ENCODE data around the gene TNFSF13B. TPM values are rescaled to one million over a fixed set of nuclear protein-coding genes. Genes with fewer than 3 reads are reported as not detected.

TNFSF13B gene
- total RNA-seq, result 0.92 TPM

GRCh38 chr13:108269601-108270328 lies at the start of gene TNFSF13B:
TNFSF13B (plus strand) TSS chr13:108269718; CDS start chr13:108269896, 178 bp downstream.

Small RNA genes within 50 kb of the gene (small RNA-seq; reads per million reads assigned to genes)
- gene RNA5SP39, result not detected

Other genes starting within 250 kb of the TNFSF13B start
- 39.9 TPM for gene LIG4, start 54.2 kb upstream of the TNFSF13B start, total RNA-seq
- 20.5 TPM for gene ABHD13, start 51.3 kb upstream of the TNFSF13B start, total RNA-seq

Data from diencephalon (tissue), 1 donor.